Right ventricle myocardium inferior (tissue), 1 donor: ENCODE results near the gene TGOLN2. TPM values are rescaled to one million over a fixed set of nuclear protein-coding genes. Genes with fewer than 3 reads are reported as not detected.
"Not testable (repeated sequence)": the region's sequence is repeated elsewhere in the genome, so short reads cannot be mapped to it uniquely, and the experiment has no call there.

Source experiments
- ATAC-seq: fragments of 200-7000 bp; cut with Tn5 transposase; one replicate; pipeline ENCODE4 v1.9.1; 2020; ENCODE audit warnings: mild to moderate bottlenecking, moderate library complexity
- DNase-seq: peaks from one replicate; pipeline ENCODE4 v3.0.0; 2021; ENCODE audit errors: missing footprints
- intact Hi-C: fragments of 100-400 bp; cut with DNase I; formaldehyde crosslinking; loops from one replicate; pipeline ENCODE4 v1.11.0; 2022
- total RNA-seq: library from RNA; stranded (reverse); fragmentation: NEBNext Ultra II Directional; extraction: Animal tissue kit (Norgen Biotek cat#: 25700); gene quantifications from one replicate; pipeline ENCODE4 v1.2.1, GENCODE V29; 2021
- donor health status: DM: no; HTN: yes; CAD: no; lungs with severe emphysema.

Gene TGOLN2
- total RNA-seq, 1 donor from 2014 or later, result 65.6 TPM

- DNase-seq (no peak), ATAC-seq (no peak)
- intact Hi-C loops, result no loop called here
These were observed 14.4 kb upstream of the TGOLN2 start for GRCh38 chr2:85342156-85342555.

- DNase-seq, result no peak
- ATAC-seq, result no peak
- intact Hi-C loops, result no loop called here
These were observed 13.7 kb upstream of the TGOLN2 start for GRCh38 chr2:85341269-85342029.

- DNase-seq, result no peak
- intact Hi-C loops, result no loop called here
- no peak for ATAC-seq
These were observed 12.5 kb upstream of the TGOLN2 start for GRCh38 chr2:85340034-85340892.

- ATAC-seq, result no peak
- no peak for DNase-seq
- intact Hi-C loops, result no loop called here
These were observed 7.1 kb upstream of the TGOLN2 start for GRCh38 chr2:85334928-85335327.

GRCh38 chr2:85333877-85334276 lies 6.1 kb upstream of the TGOLN2 start:
- intact Hi-C loops, DNase-seq, ATAC-seq: not testable (repeated sequence)

- no peak for ATAC-seq
- intact Hi-C loops, result no loop called here
- DNase-seq, result no peak
These were observed 3.2 kb upstream of the TGOLN2 start for GRCh38 chr2:85330839-85331636.

- DNase-seq, intact Hi-C loops, ATAC-seq: not testable (repeated sequence)
These were observed 1.9 kb upstream of the TGOLN2 start for GRCh38 chr2:85329701-85330100.

- ATAC-seq (no peak), DNase-seq (no peak)
- intact Hi-C loops, result no loop called here
These were observed 1.4 kb upstream of the TGOLN2 start for GRCh38 chr2:85329181-85329651.

GRCh38 chr2:85327160-85327821 lies 498 bp downstream of the TGOLN2 start:
- intact Hi-C loops, result no loop called here
- peak; percentile 27 for ATAC-seq
- DNase-seq, result no peak

- intact Hi-C loops, result no loop called here
- DNase-seq (no peak), ATAC-seq (no peak)
These were observed 1.2 kb downstream of the TGOLN2 start for GRCh38 chr2:85326406-85327159.

- intact Hi-C loops, result no loop called here
- ATAC-seq (no peak), DNase-seq (no peak)
These were observed 2.4 kb downstream of the TGOLN2 start for GRCh38 chr2:85325466-85325811.

- ATAC-seq (no peak), DNase-seq (no peak)
- intact Hi-C loops, result no loop called here
These were observed 2.9 kb downstream of the TGOLN2 start for GRCh38 chr2:85324639-85325465.

GRCh38 chr2:85323988-85324367 lies 3.8 kb downstream of the TGOLN2 start:
- DNase-seq, intact Hi-C loops, ATAC-seq: not testable (repeated sequence)

GRCh38 chr2:85323351-85323987 lies 4.3 kb downstream of the TGOLN2 start:
- DNase-seq (no peak), ATAC-seq (no peak)
- intact Hi-C loops, result no loop called here

GRCh38 chr2:85319796-85320195 lies 8.0 kb downstream of the TGOLN2 start:
- DNase-seq (no peak), ATAC-seq (no peak)
- intact Hi-C loops, result no loop called here

- ATAC-seq (no peak), DNase-seq (no peak)
- intact Hi-C loops, result no loop called here
These were observed 9.3 kb downstream of the TGOLN2 start for GRCh38 chr2:85318222-85319074.
